Measurements from ENCODE around the gene CD86.

DNA sequence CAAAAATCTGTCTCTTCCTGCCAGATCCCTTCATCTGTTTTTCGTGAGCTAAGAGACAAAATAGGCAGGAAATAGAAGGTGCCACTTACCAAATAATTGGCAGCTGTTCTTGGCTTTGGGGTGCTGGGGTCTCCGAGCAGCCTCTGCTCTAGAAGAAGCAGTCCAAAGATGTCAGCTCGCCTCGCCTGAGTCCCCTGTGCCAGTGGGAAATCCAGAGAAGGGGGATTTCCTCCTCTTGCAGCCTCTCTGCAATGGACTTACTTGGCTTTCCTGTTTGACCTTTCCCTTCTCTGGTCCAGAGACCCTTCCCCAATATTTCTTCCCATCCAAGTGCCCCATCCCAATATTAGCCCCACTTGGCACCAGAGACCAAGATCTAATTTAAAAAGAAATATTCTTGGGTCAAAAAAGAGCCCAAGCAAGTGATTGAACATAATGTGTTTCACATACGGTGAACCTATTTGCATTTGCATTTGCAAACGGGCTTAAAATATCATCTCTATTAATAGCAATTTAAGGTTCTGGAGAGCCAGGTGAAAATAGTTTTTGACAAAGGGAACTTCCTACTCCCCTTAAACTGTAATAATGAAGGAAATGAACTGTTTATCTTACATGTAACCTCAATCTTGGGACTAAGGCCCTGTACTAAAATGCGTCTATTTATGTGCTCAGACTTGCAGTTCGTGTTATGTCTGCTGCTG lies 23.2 kb downstream of the CD86 start:
- TF ChIP-seq, protein P1, sequence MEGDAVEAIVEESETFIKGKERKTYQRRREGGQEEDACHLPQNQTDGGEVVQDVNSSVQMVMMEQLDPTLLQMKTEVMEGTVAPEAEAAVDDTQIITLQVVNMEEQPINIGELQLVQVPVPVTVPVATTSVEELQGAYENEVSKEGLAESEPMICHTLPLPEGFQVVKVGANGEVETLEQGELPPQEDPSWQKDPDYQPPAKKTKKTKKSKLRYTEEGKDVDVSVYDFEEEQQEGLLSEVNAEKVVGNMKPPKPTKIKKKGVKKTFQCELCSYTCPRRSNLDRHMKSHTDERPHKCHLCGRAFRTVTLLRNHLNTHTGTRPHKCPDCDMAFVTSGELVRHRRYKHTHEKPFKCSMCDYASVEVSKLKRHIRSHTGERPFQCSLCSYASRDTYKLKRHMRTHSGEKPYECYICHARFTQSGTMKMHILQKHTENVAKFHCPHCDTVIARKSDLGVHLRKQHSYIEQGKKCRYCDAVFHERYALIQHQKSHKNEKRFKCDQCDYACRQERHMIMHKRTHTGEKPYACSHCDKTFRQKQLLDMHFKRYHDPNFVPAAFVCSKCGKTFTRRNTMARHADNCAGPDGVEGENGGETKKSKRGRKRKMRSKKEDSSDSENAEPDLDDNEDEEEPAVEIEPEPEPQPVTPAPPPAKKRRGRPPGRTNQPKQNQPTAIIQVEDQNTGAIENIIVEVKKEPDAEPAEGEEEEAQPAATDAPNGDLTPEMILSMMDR (IDR thresholded peaks at IDR 0.05 in 4 of 5, conservative IDR thresholded peaks at IDR 0.05 in 1 of 5) = no peak
- TF ChIP-seq POLR2A (IDR thresholded peaks at IDR 0.05) = no peak

All from gastrocnemius medialis (tissue), 4 donors.